ENCODE data around the gene P2RY14. TPM values are rescaled to one million over a fixed set of nuclear protein-coding genes. Genes with fewer than 3 reads are reported as not detected.

Gene P2RY14
- total and polyA plus RNA-seq, 4 donors: 2.1 to 11.0 (median 2.5) TPM

GRCh38 chr3:151265166-151265565, 13.2 kb downstream of the P2RY14 start:
- no peak overlapping the region for H3K27ac ChIP-seq (ENCODE audit: low read depth in 1 of 2, low read length in 1 of 2)
- no peaks in the 10 kb centered on the region for H3K9me3 ChIP-seq (ENCODE audit: control insufficient read depth in 4 of 4, insufficient read depth in 3 of 4, low read length in 3 of 4)
- no peak for TF ChIP-seq CTCF (IDR thresholded peaks at IDR 0.05; ENCODE audit: control extremely low read depth, extremely low read depth)
- no peak overlapping the region for H3K9ac ChIP-seq (ENCODE audit: insufficient read depth in 1 of 2, low read length in 2 of 2)
- 63 to 78% methylated on average over 5 of the region's 5 CpGs for WGBS, 2 donors
- no peaks in the 10 kb centered on the region for H3K27me3 ChIP-seq (ENCODE audit: control insufficient read depth in 3 of 3, insufficient read depth in 3 of 3, low read length in 2 of 3)
- ATAC-seq (ENCODE audit: insufficient read depth, low FRiP score) (no peak), DNase-seq (no peak)
- peaks cover 0 to 36% (median 0%) of the 10 kb centered on the region in 5 donors for H3K4me1 ChIP-seq (ENCODE audit: control insufficient read depth in 5 of 5, insufficient read depth in 5 of 5, low read length in 5 of 5)
- no peak overlapping the region for H3K4me3 ChIP-seq
- no peaks in the 10 kb centered on the region for H3K36me3 ChIP-seq (ENCODE audit: control insufficient read depth in 4 of 4, insufficient read depth in 4 of 4, low read length in 4 of 4)

GRCh38 chr3:151264605-151265004, 13.7 kb downstream of the P2RY14 start:
- no peak for TF ChIP-seq CTCF (IDR thresholded peaks at IDR 0.05; ENCODE audit: control extremely low read depth, extremely low read depth)
- Histone ChIP-seq H3K9ac (ENCODE audit: insufficient read depth in 1 of 2, low read length in 2 of 2) (no peak overlapping the region), H3K27ac (ENCODE audit: low read depth in 1 of 2, low read length in 1 of 2) (peak overlapping the region in 1 of 2 donors; percentile 34)

GRCh38 chr3:151262871-151263525, 15.3 kb downstream of the P2RY14 start:
- Histone ChIP-seq H3K9me3 (ENCODE audit: control insufficient read depth in 4 of 4, insufficient read depth in 3 of 4, low read length in 3 of 4) (no peaks in the 10 kb centered on the region), H3K36me3 (ENCODE audit: control insufficient read depth in 4 of 4, insufficient read depth in 4 of 4, low read length in 4 of 4) (no peaks in the 10 kb centered on the region), H3K9ac (ENCODE audit: insufficient read depth in 1 of 2, low read length in 2 of 2) (no peak overlapping the region), H3K4me3 (no peak overlapping the region), H3K27ac (ENCODE audit: low read depth in 1 of 2, low read length in 1 of 2) (no peak overlapping the region), H3K4me1 (ENCODE audit: control insufficient read depth in 5 of 5, insufficient read depth in 5 of 5, low read length in 5 of 5) (peaks cover 0 to 36% (median 0%) of the 10 kb centered on the region in 5 donors), H3K27me3 (ENCODE audit: control insufficient read depth in 3 of 3, insufficient read depth in 3 of 3, low read length in 2 of 3) (no peaks in the 10 kb centered on the region)
- TF ChIP-seq CTCF (IDR thresholded peaks at IDR 0.05; ENCODE audit: control extremely low read depth, extremely low read depth): no peak
- DNase-seq: peak; percentile 33 to 72 (median 48)
- no peak for ATAC-seq (ENCODE audit: insufficient read depth, low FRiP score)
- 76 to 88% methylated on average over 8 of the region's 8 CpGs for WGBS, 2 donors

More at GRCh38 chr3:151264605-151265004, 13.7 kb downstream of the P2RY14 start:
- ATAC-seq (ENCODE audit: insufficient read depth, low FRiP score) (no peak), DNase-seq (peak; percentile 50 to 65 (median 53))
- H3K27me3 ChIP-seq (ENCODE audit: control insufficient read depth in 3 of 3, insufficient read depth in 3 of 3, low read length in 2 of 3): no peaks in the 10 kb centered on the region
- H3K4me3 ChIP-seq: no peak overlapping the region
- 93% methylated on average over 1 of the region's 1 CpG for WGBS, 2 donors
- H3K9me3 ChIP-seq (ENCODE audit: control insufficient read depth in 4 of 4, insufficient read depth in 3 of 4, low read length in 3 of 4): no peaks in the 10 kb centered on the region
- peaks cover 0 to 36% (median 0%) of the 10 kb centered on the region in 5 donors for H3K4me1 ChIP-seq (ENCODE audit: control insufficient read depth in 5 of 5, insufficient read depth in 5 of 5, low read length in 5 of 5)
- H3K36me3 ChIP-seq (ENCODE audit: control insufficient read depth in 4 of 4, insufficient read depth in 4 of 4, low read length in 4 of 4): no peaks in the 10 kb centered on the region
